GM18909 (cell line): ENCODE measurements around the gene ACACB.
A peak's percentile ranks its signal among the peaks of the same experiment; 100 is the strongest.
"Not testable (repeated sequence)": the region's sequence is repeated elsewhere in the genome, so short reads cannot be mapped to it uniquely, and the experiment has no call there.

Experiments
- ATAC-seq: cut with Tn5 transposase; IDR thresholded peaks from one replicate; pipeline ENCODE4 v1.9.1; 2021; ENCODE audit warnings: mild to moderate bottlenecking; ENCODE audit not compliant: unreplicated experiment, poor library complexity

Gene ACACB

GRCh38 chr12:109137055-109137454 is 20.7 kb downstream of the ACACB start:
- no peak for ATAC-seq

- no peak for ATAC-seq
These were observed 23.0 kb downstream of the ACACB start for GRCh38 chr12:109139360-109139759.

GRCh38 chr12:109139791-109140190 is 23.4 kb downstream of the ACACB start:
- ATAC-seq: no peak

GRCh38 chr12:109140560-109140959 is 24.2 kb downstream of the ACACB start:
- no peak for ATAC-seq

- no peak for ATAC-seq
These were observed 27.8 kb downstream of the ACACB start for GRCh38 chr12:109144224-109144623.

- ATAC-seq: not testable (repeated sequence)
These were observed 30.7 kb downstream of the ACACB start for GRCh38 chr12:109147126-109147525.

- ATAC-seq: no peak
These were observed 31.6 kb downstream of the ACACB start for GRCh38 chr12:109147954-109148353.

- ATAC-seq: no peak
These were observed 33.8 kb downstream of the ACACB start for GRCh38 chr12:109150124-109150640.

GRCh38 chr12:109151457-109151856 is 35.1 kb downstream of the ACACB start:
- no peak for ATAC-seq

- ATAC-seq: no peak
These were observed 37.5 kb downstream of the ACACB start for GRCh38 chr12:109153821-109154441.

- ATAC-seq: peak; percentile 92
These were observed 38.4 kb downstream of the ACACB start for GRCh38 chr12:109154451-109155438.

- ATAC-seq: no peak
These were observed 39.6 kb downstream of the ACACB start for GRCh38 chr12:109156036-109156435.

GRCh38 chr12:109156586-109156985 is 40.2 kb downstream of the ACACB start:
- no peak for ATAC-seq

GRCh38 chr12:109157986-109158385 is 41.6 kb downstream of the ACACB start:
- no peak for ATAC-seq

- ATAC-seq: no peak
These were observed 44.0 kb downstream of the ACACB start for GRCh38 chr12:109160433-109160832.

GRCh38 chr12:109160873-109161272 is 44.5 kb downstream of the ACACB start:
- no peak for ATAC-seq

- no peak for ATAC-seq
These were observed 46.2 kb downstream of the ACACB start for GRCh38 chr12:109162551-109162950.

GRCh38 chr12:109163167-109163566 is 46.8 kb downstream of the ACACB start:
- ATAC-seq: no peak

GRCh38 chr12:109165599-109165998 is 49.2 kb downstream of the ACACB start:
- no peak for ATAC-seq

- no peak for ATAC-seq
These were observed 50.0 kb downstream of the ACACB start for GRCh38 chr12:109166371-109166770.

- no peak for ATAC-seq
These were observed 51.4 kb downstream of the ACACB start for GRCh38 chr12:109167781-109168180.
